HepG2 (cell line): ENCODE data around the gene RAB30. TPM values are rescaled to one million over a fixed set of nuclear protein-coding genes. Genes with fewer than 3 reads are reported as not detected.

Experiments
- CCAR2 ChIP-seq: fragments of 200-400 bp; formaldehyde crosslinking; optimal IDR thresholded peaks from 2 replicates; pipeline ENCODE3; 2018; ENCODE audit warnings: low read depth, mild to moderate bottlenecking, low read length, moderate library complexity
- HNRNPUL1 ChIP-seq: fragments of 200-400 bp; formaldehyde crosslinking; IDR thresholded peaks from 2 replicates; pipeline ENCODE4 v1.6.1; 2017; ENCODE audit warnings: low read depth, mild to moderate bottlenecking, low read length, moderate library complexity
- LCORL ChIP-seq, 2 experiments: fragments of 450-650 bp in 1 of 2; sonication (generic) in 1 of 2; formaldehyde crosslinking in 1 of 2; IDR thresholded peaks; 2 replicates each; pipeline versions ENCODE4 v1.5.0 to v1.6.1; 2017 to 2020; ENCODE audit warnings: antibody characterized with exemption in 1 of 2, missing genetic modification reagents in 1 of 2
- NAIF1 ChIP-seq: sonication (generic); formaldehyde crosslinking; IDR thresholded peaks from 2 replicates; pipeline ENCODE4 v1.5.0; 2020; ENCODE audit warnings: mild to moderate bottlenecking, missing genetic modification reagents, borderline replicate concordance
- NFYC ChIP-seq: IDR thresholded peaks from 2 replicates; pipeline ENCODE4 v1.6.1; 2016; ENCODE audit warnings: missing genetic modification reagents, missing compliant biosample characterization
- TCF7L2 ChIP-seq: IDR thresholded peaks from 2 replicates; pipeline ENCODE4 v1.6.1; 2011; ENCODE audit warnings: mild to moderate bottlenecking, low read depth, low read length, moderate library complexity
- TRIM24 ChIP-seq: sonication (generic); formaldehyde crosslinking; IDR thresholded peaks from 2 replicates; pipeline ENCODE4 v1.8.0; 2022; ENCODE audit warnings: mild to moderate bottlenecking, missing genetic modification reagents
- ZBTB20 ChIP-seq: sonication (generic); formaldehyde crosslinking; IDR thresholded peaks from 2 replicates; pipeline ENCODE4 v1.8.1; 2023; ENCODE audit warnings: missing genetic modification reagents, low read depth, mild to moderate bottlenecking, borderline replicate concordance
- ZNF180 ChIP-seq: sonication (generic); formaldehyde crosslinking; IDR thresholded peaks from 2 replicates; pipeline ENCODE4 v1.4.0; 2020; ENCODE audit warnings: low read depth, missing genetic modification reagents, borderline replicate concordance
- ZNF282 ChIP-seq: fragments of 450-650 bp; IDR thresholded peaks from 2 replicates; pipeline ENCODE4 v1.6.1; 2018; ENCODE audit not compliant: partially characterized antibody
- ZNF556 ChIP-seq: sonication (generic); formaldehyde crosslinking; IDR thresholded peaks from 2 replicates; pipeline ENCODE4 v1.4.0; 2020; ENCODE audit warnings: mild to moderate bottlenecking, missing genetic modification reagents, borderline replicate concordance
- ZNF562 ChIP-seq: sonication (generic); formaldehyde crosslinking; IDR thresholded peaks from 2 replicates; pipeline ENCODE4 v1.8.0; 2022; ENCODE audit warnings: missing genetic modification reagents, borderline replicate concordance
- ZNF879 ChIP-seq: sonication (generic); formaldehyde crosslinking; IDR thresholded peaks from 2 replicates; pipeline ENCODE4 v1.8.1; 2023; ENCODE audit warnings: missing genetic modification reagents
- polyA plus RNA-seq, 8 experiments: library from polyadenylated mRNA; depleted of rRNA in 3 of 8; stranded (reverse) in 7 of 8; unstranded in 1 of 8; fragments of >200 nt; fragmentation: Illumina TruSeq in 4 of 8; extraction: Trizol in 4 of 8; gene quantifications; 2 replicates each; pipeline versions ENCODE4 v1.2.1 to v1.2.3, GENCODE V29; 2011 to 2016; ENCODE audit warnings: low read depth in 4 of 8, missing spikeins in 1 of 8, mixed read lengths in 1 of 8; ENCODE audit not compliant: insufficient read depth in 1 of 8
- total RNA-seq, 5 experiments: library from RNA; depleted of rRNA; stranded (reverse); fragments of >200 nt; fragmentation: Illumina TruSeq; extraction: Trizol; gene quantifications; 2 replicates each; pipeline ENCODE4 v1.2.3, GENCODE V29; 2016; ENCODE audit warnings: low read depth in 1 of 5
- TF ChIP-seq, protein P1 (sequence below): sonication (generic); formaldehyde crosslinking; IDR thresholded peaks from 2 replicates; pipeline ENCODE4 v1.5.0; 2020; ENCODE audit warnings: mild to moderate bottlenecking, missing genetic modification reagents, borderline replicate concordance
- TF ChIP-seq, protein P2 (sequence below): sonication (generic); formaldehyde crosslinking; IDR thresholded peaks from 2 replicates; pipeline ENCODE4 v1.4.0; 2020; ENCODE audit warnings: missing genetic modification reagents; ENCODE audit errors: not compliant biosample characterization
- TF ChIP-seq, protein P3 (sequence below): sonication (generic); formaldehyde crosslinking; IDR thresholded peaks from 2 replicates; pipeline ENCODE4 v1.4.0; 2020; ENCODE audit warnings: missing genetic modification reagents
- TF ChIP-seq, protein P4 (sequence below): sonication (generic); formaldehyde crosslinking; IDR thresholded peaks from 2 replicates; pipeline ENCODE4 v1.5.1; 2020; ENCODE audit warnings: mild to moderate bottlenecking, moderate library complexity, missing genetic modification reagents
- TF ChIP-seq, protein P5 (sequence below): sonication (generic); formaldehyde crosslinking; IDR thresholded peaks from 2 replicates; pipeline ENCODE4 v1.8.1; 2023; ENCODE audit warnings: mild to moderate bottlenecking, missing genetic modification reagents
- TF ChIP-seq, protein P6 (sequence below): sonication (generic); formaldehyde crosslinking; IDR thresholded peaks from 2 replicates; pipeline ENCODE4 v1.5.0; 2020; ENCODE audit warnings: missing genetic modification reagents

The RAB30 gene
- total and polyA plus RNA-seq, 2 of the 13 experiments (the other 11 are each of a cell fraction or from before 2014, with no cell fraction given) = 3.7 to 5.0 TPM

DNA sequence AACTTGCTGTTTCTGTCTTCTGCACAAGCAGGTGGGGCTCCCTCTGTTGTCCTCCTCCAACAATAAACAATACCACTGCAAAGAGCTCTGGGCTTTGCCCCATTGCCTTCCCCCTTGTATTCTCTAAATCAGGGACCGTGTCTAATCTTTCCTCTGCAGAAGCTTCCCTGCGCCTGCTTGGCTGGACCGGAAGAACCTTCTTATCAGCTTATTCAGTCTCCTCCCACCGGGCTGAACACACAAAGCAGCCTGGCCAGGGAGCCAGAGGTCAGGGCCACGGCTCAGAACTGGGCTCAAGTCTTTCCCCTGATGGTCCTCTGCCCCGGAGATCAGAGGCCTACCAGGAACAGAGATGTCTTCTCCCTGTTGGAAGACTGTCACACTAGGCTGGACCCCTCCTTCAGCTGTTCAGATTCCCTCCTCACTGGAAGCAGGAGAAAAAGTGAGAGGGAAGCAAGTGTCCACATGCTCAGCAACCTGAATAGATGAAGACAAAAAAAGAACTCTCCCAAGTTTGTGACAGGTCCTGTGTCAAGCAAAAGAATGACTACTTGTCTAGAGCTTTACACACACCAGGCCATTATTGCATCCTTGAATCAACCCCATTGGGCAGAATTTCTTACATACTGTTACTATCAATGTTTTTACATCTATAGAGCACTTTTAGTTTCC is 63.7 kb downstream of the RAB30 start (continued):
- TF ChIP-seq, protein P1, sequence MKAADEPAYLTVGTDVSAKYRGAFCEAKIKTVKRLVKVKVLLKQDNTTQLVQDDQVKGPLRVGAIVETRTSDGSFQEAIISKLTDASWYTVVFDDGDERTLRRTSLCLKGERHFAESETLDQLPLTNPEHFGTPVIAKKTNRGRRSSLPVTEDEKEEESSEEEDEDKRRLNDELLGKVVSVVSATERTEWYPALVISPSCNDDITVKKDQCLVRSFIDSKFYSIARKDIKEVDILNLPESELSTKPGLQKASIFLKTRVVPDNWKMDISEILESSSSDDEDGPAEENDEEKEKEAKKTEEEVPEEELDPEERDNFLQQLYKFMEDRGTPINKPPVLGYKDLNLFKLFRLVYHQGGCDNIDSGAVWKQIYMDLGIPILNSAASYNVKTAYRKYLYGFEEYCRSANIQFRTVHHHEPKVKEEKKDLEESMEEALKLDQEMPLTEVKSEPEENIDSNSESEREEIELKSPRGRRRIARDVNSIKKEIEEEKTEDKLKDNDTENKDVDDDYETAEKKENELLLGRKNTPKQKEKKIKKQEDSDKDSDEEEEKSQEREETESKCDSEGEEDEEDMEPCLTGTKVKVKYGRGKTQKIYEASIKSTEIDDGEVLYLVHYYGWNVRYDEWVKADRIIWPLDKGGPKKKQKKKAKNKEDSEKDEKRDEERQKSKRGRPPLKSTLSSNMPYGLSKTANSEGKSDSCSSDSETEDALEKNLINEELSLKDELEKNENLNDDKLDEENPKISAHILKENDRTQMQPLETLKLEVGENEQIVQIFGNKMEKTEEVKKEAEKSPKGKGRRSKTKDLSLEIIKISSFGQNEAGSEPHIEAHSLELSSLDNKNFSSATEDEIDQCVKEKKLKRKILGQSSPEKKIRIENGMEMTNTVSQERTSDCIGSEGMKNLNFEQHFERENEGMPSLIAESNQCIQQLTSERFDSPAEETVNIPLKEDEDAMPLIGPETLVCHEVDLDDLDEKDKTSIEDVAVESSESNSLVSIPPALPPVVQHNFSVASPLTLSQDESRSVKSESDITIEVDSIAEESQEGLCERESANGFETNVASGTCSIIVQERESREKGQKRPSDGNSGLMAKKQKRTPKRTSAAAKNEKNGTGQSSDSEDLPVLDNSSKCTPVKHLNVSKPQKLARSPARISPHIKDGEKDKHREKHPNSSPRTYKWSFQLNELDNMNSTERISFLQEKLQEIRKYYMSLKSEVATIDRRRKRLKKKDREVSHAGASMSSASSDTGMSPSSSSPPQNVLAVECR (CRISPR knock-in tag) = peak; percentile 57; the same call in 1 of the 2 replicates
- TF ChIP-seq ZBTB20 (CRISPR knock-in tag) (peak; percentile 47; the same call in 1 of the 2 replicates), CCAR2 (no peak), NFYC (CRISPR knock-in tag) (no peak), ZNF556 (CRISPR knock-in tag) (peak; percentile 68; the same call in 1 of the 2 replicates), ZNF180 (CRISPR knock-in tag) (no peak), ZNF879 (no peak), ZNF282 (no peak), TCF7L2 (no peak), HNRNPUL1 (no peak), ZNF562 (no peak), LCORL (IDR thresholded peaks at IDR 0.05) (no peak), LCORL (CRISPR knock-in tag; IDR thresholded peaks at IDR 0.05) (peak; percentile 34; the same call in 1 of the 2 replicates), NAIF1 (no peak), TRIM24 (CRISPR knock-in tag) (no peak)
- TF ChIP-seq, protein P2, sequence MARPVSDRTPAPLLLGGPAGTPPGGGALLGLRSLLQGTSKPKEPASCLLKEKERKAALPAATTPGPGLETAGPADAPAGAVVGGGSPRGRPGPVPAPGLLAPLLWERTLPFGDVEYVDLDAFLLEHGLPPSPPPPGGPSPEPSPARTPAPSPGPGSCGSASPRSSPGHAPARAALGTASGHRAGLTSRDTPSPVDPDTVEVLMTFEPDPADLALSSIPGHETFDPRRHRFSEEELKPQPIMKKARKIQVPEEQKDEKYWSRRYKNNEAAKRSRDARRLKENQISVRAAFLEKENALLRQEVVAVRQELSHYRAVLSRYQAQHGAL (CRISPR knock-in tag) = no peak
- TF ChIP-seq, protein P3, sequence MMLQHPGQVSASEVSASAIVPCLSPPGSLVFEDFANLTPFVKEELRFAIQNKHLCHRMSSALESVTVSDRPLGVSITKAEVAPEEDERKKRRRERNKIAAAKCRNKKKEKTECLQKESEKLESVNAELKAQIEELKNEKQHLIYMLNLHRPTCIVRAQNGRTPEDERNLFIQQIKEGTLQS = no peak
- TF ChIP-seq, protein P4, sequence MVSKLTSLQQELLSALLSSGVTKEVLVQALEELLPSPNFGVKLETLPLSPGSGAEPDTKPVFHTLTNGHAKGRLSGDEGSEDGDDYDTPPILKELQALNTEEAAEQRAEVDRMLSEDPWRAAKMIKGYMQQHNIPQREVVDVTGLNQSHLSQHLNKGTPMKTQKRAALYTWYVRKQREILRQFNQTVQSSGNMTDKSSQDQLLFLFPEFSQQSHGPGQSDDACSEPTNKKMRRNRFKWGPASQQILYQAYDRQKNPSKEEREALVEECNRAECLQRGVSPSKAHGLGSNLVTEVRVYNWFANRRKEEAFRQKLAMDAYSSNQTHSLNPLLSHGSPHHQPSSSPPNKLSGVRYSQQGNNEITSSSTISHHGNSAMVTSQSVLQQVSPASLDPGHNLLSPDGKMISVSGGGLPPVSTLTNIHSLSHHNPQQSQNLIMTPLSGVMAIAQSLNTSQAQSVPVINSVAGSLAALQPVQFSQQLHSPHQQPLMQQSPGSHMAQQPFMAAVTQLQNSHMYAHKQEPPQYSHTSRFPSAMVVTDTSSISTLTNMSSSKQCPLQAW (CRISPR knock-in tag) = peak; percentile 82
- TF ChIP-seq, protein P5, sequence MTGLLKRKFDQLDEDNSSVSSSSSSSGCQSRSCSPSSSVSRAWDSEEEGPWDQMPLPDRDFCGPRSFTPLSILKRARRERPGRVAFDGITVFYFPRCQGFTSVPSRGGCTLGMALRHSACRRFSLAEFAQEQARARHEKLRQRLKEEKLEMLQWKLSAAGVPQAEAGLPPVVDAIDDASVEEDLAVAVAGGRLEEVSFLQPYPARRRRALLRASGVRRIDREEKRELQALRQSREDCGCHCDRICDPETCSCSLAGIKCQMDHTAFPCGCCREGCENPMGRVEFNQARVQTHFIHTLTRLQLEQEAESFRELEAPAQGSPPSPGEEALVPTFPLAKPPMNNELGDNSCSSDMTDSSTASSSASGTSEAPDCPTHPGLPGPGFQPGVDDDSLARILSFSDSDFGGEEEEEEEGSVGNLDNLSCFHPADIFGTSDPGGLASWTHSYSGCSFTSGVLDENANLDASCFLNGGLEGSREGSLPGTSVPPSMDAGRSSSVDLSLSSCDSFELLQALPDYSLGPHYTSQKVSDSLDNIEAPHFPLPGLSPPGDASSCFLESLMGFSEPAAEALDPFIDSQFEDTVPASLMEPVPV (CRISPR knock-in tag) = no peak
- TF ChIP-seq, protein P6, sequence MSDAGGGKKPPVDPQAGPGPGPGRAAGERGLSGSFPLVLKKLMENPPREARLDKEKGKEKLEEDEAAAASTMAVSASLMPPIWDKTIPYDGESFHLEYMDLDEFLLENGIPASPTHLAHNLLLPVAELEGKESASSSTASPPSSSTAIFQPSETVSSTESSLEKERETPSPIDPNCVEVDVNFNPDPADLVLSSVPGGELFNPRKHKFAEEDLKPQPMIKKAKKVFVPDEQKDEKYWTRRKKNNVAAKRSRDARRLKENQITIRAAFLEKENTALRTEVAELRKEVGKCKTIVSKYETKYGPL (CRISPR knock-in tag) = no peak
